ENCODE measurements around the gene INTS1. TPM values are rescaled to one million over a fixed set of nuclear protein-coding genes. Genes with fewer than 3 reads are reported as not detected.

The INTS1 gene
- polyA plus RNA-seq, 3 donors, result 5.5 to 64.3 (median 7.3) TPM

- H3K27me3 Mint-ChIP-seq (ENCODE audit: low read depth in 3 of 3), result no peaks in the 10 kb centered on the region
- Histone ChIP-seq H3K27ac (ENCODE audit: low read depth in 1 of 2, low read length in 2 of 2) (peak overlapping the region in 1 of 2 donors; percentile 45), H3K4me3 (replicated peaks in 1 of 3; ENCODE audit: low read depth in 2 of 3, low read length in 3 of 3) (no peak overlapping the region), H3K9me3 (replicated peaks in 1 of 2; ENCODE audit: control insufficient read depth in 1 of 2, insufficient read depth in 1 of 2, low read length in 2 of 2) (no peaks in the 10 kb centered on the region), H3K79me2 (ENCODE audit: insufficient read depth, low read length) (no peaks in the 10 kb centered on the region), H4K20me1 (ENCODE audit: insufficient read depth, low read length) (peaks cover 52% of the 10 kb centered on the region), H3K4me2 (replicated peaks; ENCODE audit: extremely low read depth, low read length, poor library complexity, severe bottlenecking) (no peak overlapping the region), H3K27me3 (ENCODE audit: control insufficient read depth in 2 of 2, insufficient read depth in 2 of 2, low read length in 2 of 2) (no peaks in the 10 kb centered on the region), H3K36me3 (replicated peaks in 1 of 2; ENCODE audit: control insufficient read depth in 1 of 2, insufficient read depth in 2 of 2, low read length in 2 of 2) (peaks cover 41 to 43% of the 10 kb centered on the region in 2 donors), H3K4me1 (ENCODE audit: control insufficient read depth in 1 of 2, insufficient read depth in 2 of 2, low read length in 2 of 2) (no peaks in the 10 kb centered on the region), H2AFZ (ENCODE audit: insufficient read depth, low read depth, low read length, poor library complexity, severe bottlenecking) (no peak overlapping the region), H3K9ac (ENCODE audit: insufficient read depth, low read length, poor library complexity, severe bottlenecking) (no peak overlapping the region)
- H3K27ac Mint-ChIP-seq, result peak overlapping the region in 4 of 7 donors; percentile 26 to 66 (median 53)
- H3K4me1 Mint-ChIP-seq, result peaks cover 4% of the 10 kb centered on the region
- peak in 1 of 3 donors; percentile 37 for DNase-seq
- peaks cover 22 to 42% of the 10 kb centered on the region in 2 donors for H3K36me3 Mint-ChIP-seq
- intact Hi-C loops (cut with micrococcal nuclease), result loop anchor here in 1 of 2 donors (5.0 kb wide), 1 partner anchor 37 kb away; no protein-coding TSS in a partner anchor
- 78% methylated on average over 37 of the region's 41 CpGs for WGBS (ENCODE audit: insufficient coverage)
- TF ChIP-seq, protein P1, sequence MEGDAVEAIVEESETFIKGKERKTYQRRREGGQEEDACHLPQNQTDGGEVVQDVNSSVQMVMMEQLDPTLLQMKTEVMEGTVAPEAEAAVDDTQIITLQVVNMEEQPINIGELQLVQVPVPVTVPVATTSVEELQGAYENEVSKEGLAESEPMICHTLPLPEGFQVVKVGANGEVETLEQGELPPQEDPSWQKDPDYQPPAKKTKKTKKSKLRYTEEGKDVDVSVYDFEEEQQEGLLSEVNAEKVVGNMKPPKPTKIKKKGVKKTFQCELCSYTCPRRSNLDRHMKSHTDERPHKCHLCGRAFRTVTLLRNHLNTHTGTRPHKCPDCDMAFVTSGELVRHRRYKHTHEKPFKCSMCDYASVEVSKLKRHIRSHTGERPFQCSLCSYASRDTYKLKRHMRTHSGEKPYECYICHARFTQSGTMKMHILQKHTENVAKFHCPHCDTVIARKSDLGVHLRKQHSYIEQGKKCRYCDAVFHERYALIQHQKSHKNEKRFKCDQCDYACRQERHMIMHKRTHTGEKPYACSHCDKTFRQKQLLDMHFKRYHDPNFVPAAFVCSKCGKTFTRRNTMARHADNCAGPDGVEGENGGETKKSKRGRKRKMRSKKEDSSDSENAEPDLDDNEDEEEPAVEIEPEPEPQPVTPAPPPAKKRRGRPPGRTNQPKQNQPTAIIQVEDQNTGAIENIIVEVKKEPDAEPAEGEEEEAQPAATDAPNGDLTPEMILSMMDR (IDR thresholded peaks at IDR 0.05), result no peak
- H3K4me3 Mint-ChIP-seq, result no peak overlapping the region
- peaks cover 0 to 2% (median 0%) of the 10 kb centered on the region in 7 donors for H3K9me3 Mint-ChIP-seq
Observed at GRCh38 chr7:1544178-1544895, 40.1 kb upstream of the INTS1 start.

DNA sequence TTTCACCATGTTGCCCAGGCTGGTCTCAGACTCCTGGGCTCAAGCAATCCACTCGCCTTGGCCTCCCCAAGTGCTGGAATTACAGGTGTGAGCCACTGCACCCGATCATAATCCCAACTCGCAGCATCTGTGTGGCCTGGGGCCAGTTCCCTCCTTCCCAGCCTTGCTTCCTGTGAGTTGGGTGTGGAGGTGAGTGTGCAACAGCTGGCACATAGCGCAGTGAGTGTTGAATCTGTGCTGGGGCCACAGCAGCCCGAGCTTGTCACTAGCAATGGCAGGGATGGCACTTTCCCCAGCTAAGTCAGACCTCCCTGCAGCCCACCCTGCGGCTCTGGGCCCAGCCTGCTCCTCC, 39.6 kb upstream of the INTS1 start:
- H3K27ac ChIP-seq (ENCODE audit: low read depth in 1 of 2, low read length in 2 of 2), result peak overlapping the region in 1 of 2 donors; percentile 45
- intact Hi-C loops (cut with micrococcal nuclease), result loop anchor here in 1 of 2 donors (5.0 kb wide), 1 partner anchor 37 kb away; no protein-coding TSS in a partner anchor
- 91% methylated on average over 4 of the region's 6 CpGs for WGBS (ENCODE audit: insufficient coverage)
- H3K79me2 ChIP-seq (ENCODE audit: insufficient read depth, low read length), result peaks cover 2% of the 10 kb centered on the region
- H3K4me3 ChIP-seq (replicated peaks in 1 of 3; ENCODE audit: low read depth in 2 of 3, low read length in 3 of 3), result no peak overlapping the region
- H3K9me3 ChIP-seq (replicated peaks in 1 of 2; ENCODE audit: control insufficient read depth in 1 of 2, insufficient read depth in 1 of 2, low read length in 2 of 2), result no peaks in the 10 kb centered on the region
- no peak overlapping the region for H3K4me3 Mint-ChIP-seq
- H3K4me2 ChIP-seq (replicated peaks; ENCODE audit: extremely low read depth, low read length, poor library complexity, severe bottlenecking), result no peak overlapping the region
- peaks cover 0 to under 1% (median 0%) of the 10 kb centered on the region in 7 donors for H3K9me3 Mint-ChIP-seq
- no peaks in the 10 kb centered on the region for H3K27me3 Mint-ChIP-seq (ENCODE audit: low read depth in 3 of 3)
- no peak for DNase-seq
- H3K36me3 Mint-ChIP-seq, result peaks cover 27 to 47% of the 10 kb centered on the region in 2 donors
- H3K9ac ChIP-seq (ENCODE audit: insufficient read depth, low read length, poor library complexity, severe bottlenecking), result no peak overlapping the region
- TF ChIP-seq, protein P1 (IDR thresholded peaks at IDR 0.05), result no peak
- H4K20me1 ChIP-seq (ENCODE audit: insufficient read depth, low read length), result peaks cover 58% of the 10 kb centered on the region
- H3K4me1 Mint-ChIP-seq, result peaks cover 4% of the 10 kb centered on the region
- no peak overlapping the region for H2AFZ ChIP-seq (ENCODE audit: insufficient read depth, low read depth, low read length, poor library complexity, severe bottlenecking)
- H3K27me3 ChIP-seq (ENCODE audit: control insufficient read depth in 2 of 2, insufficient read depth in 2 of 2, low read length in 2 of 2), result no peaks in the 10 kb centered on the region
- H3K4me1 ChIP-seq (ENCODE audit: control insufficient read depth in 1 of 2, insufficient read depth in 2 of 2, low read length in 2 of 2), result no peaks in the 10 kb centered on the region
- H3K36me3 ChIP-seq (replicated peaks in 1 of 2; ENCODE audit: control insufficient read depth in 1 of 2, insufficient read depth in 2 of 2, low read length in 2 of 2), result peaks cover 46 to 48% of the 10 kb centered on the region in 2 donors
- H3K27ac Mint-ChIP-seq, result peak overlapping the region in 3 of 7 donors; percentile 26 to 66 (median 42)
